Endothelial cell (in vitro differentiated cells): Measurements from ENCODE around the gene PEX5L. TPM values are rescaled to one million over a fixed set of nuclear protein-coding genes. Genes with fewer than 3 reads are reported as not detected.

Experiments used
- DNase-seq: peaks from one replicate; pipeline ENCODE4 v3.0.0; 2021; ENCODE audit warnings: low spot score
- H3K27ac Mint-ChIP-seq: one replicate; pipeline ENCODE4 v1.8.0; 2021; ENCODE audit warnings: mixed read lengths, inconsistent platforms; ENCODE audit not compliant: unreplicated experiment
- H3K27me3 Mint-ChIP-seq: one replicate; pipeline ENCODE4 v1.8.0; 2021; ENCODE audit warnings: mild to moderate bottlenecking, moderate library complexity, mixed read lengths, inconsistent platforms; ENCODE audit not compliant: unreplicated experiment
- H3K36me3 Mint-ChIP-seq: one replicate; pipeline ENCODE4 v1.8.0; 2021; ENCODE audit warnings: mild to moderate bottlenecking, low read depth, mixed read lengths, inconsistent platforms; ENCODE audit not compliant: unreplicated experiment
- H3K4me1 Mint-ChIP-seq: one replicate; pipeline ENCODE4 v1.8.0; 2021; ENCODE audit warnings: mild to moderate bottlenecking, mixed read lengths, inconsistent platforms; ENCODE audit not compliant: unreplicated experiment
- H3K4me3 Mint-ChIP-seq: one replicate; pipeline ENCODE4 v1.8.0; 2021; ENCODE audit warnings: mild to moderate bottlenecking, mixed read lengths, inconsistent platforms; ENCODE audit not compliant: unreplicated experiment
- H3K9me3 Mint-ChIP-seq: one replicate; pipeline ENCODE4 v1.8.0; 2021; ENCODE audit warnings: mixed read lengths, inconsistent platforms; ENCODE audit not compliant: unreplicated experiment
- total RNA-seq: library from RNA; stranded (reverse); fragmentation: NEBNext Ultra II Directional; extraction: Animal tissue kit (Norgen Biotek cat#: 25700); gene quantifications from one replicate; pipeline ENCODE4 v1.2.1, GENCODE V29; 2021; ENCODE audit not compliant: unreplicated experiment
- TF ChIP-seq, protein P1 (sequence below): fragments of 200-600 bp; sonication (generic); IDR thresholded peaks from one replicate; pipeline ENCODE4 v1.5.0; 2021; ENCODE audit warnings: antibody characterized with exemption; ENCODE audit not compliant: unreplicated experiment

PEX5L gene
- total RNA-seq, 1 donor from 2014 or later = 5.2 TPM

DNA sequence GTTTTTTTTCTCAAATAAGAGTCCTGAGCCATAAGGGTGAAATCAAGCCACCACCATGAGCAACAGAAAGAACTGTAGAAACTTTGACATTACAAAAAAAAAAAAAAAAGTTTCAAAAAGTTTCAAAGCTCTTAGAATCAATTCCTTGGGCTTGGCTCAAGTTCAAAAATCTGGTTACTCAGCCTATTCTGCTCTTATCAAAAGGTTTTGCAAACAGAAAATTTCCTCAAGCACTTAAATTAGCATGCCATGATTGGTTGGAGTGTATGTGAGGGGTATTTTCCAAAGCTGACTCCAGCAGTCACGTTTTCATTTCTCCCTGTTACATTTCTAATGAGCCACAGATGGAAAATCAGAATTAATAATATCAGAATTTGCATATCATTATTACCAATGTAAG lies 12.1 kb upstream of the PEX5L start:
- Mint-ChIP-seq H3K27ac (no peak overlapping the region), H3K27me3 (no peaks in the 10 kb centered on the region), H3K9me3 (no peaks in the 10 kb centered on the region), H3K4me3 (no peak overlapping the region), H3K36me3 (no peaks in the 10 kb centered on the region), H3K4me1 (peaks cover 8% of the 10 kb centered on the region)
- TF ChIP-seq, protein P1, sequence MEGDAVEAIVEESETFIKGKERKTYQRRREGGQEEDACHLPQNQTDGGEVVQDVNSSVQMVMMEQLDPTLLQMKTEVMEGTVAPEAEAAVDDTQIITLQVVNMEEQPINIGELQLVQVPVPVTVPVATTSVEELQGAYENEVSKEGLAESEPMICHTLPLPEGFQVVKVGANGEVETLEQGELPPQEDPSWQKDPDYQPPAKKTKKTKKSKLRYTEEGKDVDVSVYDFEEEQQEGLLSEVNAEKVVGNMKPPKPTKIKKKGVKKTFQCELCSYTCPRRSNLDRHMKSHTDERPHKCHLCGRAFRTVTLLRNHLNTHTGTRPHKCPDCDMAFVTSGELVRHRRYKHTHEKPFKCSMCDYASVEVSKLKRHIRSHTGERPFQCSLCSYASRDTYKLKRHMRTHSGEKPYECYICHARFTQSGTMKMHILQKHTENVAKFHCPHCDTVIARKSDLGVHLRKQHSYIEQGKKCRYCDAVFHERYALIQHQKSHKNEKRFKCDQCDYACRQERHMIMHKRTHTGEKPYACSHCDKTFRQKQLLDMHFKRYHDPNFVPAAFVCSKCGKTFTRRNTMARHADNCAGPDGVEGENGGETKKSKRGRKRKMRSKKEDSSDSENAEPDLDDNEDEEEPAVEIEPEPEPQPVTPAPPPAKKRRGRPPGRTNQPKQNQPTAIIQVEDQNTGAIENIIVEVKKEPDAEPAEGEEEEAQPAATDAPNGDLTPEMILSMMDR = no peak
- DNase-seq = no peak

DNA sequence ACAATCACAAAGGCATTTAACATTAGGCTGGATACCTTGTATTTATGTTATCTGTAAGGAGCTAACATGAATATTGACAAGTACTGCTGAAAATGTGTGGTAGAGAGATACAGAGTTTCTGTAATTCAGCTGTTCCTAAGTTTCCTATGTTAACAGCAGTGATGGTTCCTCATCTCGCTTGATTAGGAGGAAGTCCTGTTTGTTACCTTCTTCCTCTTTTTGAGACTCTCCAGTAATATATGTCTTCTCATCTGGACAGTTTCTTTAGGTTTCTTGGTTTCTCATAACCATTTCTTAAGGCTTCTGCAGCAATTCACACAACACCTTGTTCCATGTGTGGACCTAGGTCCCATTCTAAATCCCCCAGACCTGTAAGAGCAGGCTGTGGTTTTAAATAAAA lies 11.4 kb upstream of the PEX5L start:
- Mint-ChIP-seq H3K4me1 (peaks cover 8% of the 10 kb centered on the region), H3K36me3 (no peaks in the 10 kb centered on the region), H3K9me3 (no peaks in the 10 kb centered on the region), H3K27me3 (no peaks in the 10 kb centered on the region), H3K4me3 (no peak overlapping the region), H3K27ac (no peak overlapping the region)
- no peak for DNase-seq
- TF ChIP-seq, protein P1 = no peak

DNA sequence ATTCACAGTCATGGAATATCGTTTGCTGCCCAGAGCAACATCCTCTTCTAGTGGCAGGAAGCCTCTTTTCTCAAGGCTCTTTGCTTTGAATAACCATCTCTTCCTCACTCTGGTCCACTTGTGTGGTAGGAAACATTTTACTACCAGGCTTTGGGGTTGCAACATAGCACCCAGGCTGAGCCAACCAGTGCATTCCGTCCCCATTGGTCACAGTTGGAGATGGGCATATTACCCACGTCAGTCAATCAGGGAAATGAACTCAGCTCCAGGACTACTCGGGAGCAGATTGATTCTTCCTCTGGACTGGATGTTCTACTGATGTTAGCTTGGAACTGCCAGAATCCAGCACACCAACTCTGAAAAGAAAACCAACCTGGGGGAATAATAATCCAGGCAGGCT lies 4.2 kb upstream of the PEX5L start:
- TF ChIP-seq, protein P1 = no peak
- no peak for DNase-seq
- Mint-ChIP-seq H3K27me3 (peaks cover 2% of the 10 kb centered on the region), H3K36me3 (no peaks in the 10 kb centered on the region), H3K27ac (no peak overlapping the region), H3K4me3 (no peak overlapping the region), H3K4me1 (peaks cover 5% of the 10 kb centered on the region), H3K9me3 (no peaks in the 10 kb centered on the region)

DNA sequence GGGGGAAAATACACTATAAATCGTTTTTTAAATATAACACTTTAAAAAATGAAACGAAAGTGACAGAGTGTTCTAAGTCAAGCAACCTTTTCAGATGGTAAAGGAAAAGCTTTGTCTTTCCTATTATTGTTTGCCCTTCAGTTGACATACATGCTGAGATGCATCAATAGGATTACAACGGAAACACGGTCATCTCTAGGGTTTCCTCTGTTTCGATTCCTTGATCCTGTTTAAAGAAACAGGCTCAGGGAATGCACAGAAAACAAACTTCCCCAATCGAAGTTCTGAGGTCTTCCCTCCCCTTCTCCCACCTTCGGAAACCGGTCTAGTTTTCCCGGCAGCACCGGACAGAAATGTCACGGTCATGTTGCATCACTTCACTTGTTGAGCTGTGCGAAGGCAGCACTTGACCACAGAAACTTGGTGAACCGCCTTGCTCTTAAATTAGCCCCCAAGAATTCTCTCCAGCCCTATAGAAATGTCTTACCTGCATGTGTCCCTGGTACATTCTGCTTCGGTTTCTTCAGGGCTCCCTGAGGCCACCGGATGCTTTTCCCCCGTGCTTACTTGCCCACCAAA lies 556 bp downstream of the PEX5L start:
- Mint-ChIP-seq H3K4me1 (peaks cover 15% of the 10 kb centered on the region), H3K4me3 (peak overlapping the region; percentile 95), H3K27ac (peak overlapping the region; percentile 33), H3K9me3 (no peaks in the 10 kb centered on the region), H3K36me3 (no peaks in the 10 kb centered on the region), H3K27me3 (peaks cover 2% of the 10 kb centered on the region)
- TF ChIP-seq, protein P1 = no peak
- DNase-seq = no peak

DNA sequence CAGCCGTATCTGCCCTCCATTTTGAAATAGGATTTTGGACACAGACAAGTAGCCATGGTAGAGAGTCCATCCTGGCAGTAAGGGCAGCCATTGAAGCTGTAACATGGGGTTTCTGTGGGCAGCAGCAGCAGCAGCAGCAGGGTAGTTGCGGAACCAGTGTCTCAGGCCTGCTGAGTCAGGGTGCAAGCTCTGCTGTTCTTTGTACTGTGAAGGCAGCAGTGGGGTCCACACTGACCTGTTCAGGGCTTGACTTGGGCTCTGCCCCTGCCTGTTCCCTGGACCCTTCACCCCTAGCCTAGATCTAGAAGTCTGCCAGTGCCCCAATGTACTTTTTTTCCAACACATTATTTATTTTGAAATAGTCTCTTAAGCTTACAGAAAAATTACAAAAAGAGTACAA lies 9.7 kb downstream of the PEX5L start:
- H3K27ac Mint-ChIP-seq = no peak overlapping the region
- no peak overlapping the region for H3K4me3 Mint-ChIP-seq
- no peak for DNase-seq
- TF ChIP-seq, protein P1 = no peak
- H3K9me3 Mint-ChIP-seq = no peaks in the 10 kb centered on the region
- H3K27me3 Mint-ChIP-seq = peaks cover 1% of the 10 kb centered on the region
- H3K36me3 Mint-ChIP-seq = no peaks in the 10 kb centered on the region
- peaks cover 3% of the 10 kb centered on the region for H3K4me1 Mint-ChIP-seq
